ENCODE measurements around the gene FOXN3. TPM values are rescaled to one million over a fixed set of nuclear protein-coding genes. Genes with fewer than 3 reads are reported as not detected.

Gene FOXN3
- total RNA-seq, 1 donor from 2014 or later, result 122 TPM

DNA sequence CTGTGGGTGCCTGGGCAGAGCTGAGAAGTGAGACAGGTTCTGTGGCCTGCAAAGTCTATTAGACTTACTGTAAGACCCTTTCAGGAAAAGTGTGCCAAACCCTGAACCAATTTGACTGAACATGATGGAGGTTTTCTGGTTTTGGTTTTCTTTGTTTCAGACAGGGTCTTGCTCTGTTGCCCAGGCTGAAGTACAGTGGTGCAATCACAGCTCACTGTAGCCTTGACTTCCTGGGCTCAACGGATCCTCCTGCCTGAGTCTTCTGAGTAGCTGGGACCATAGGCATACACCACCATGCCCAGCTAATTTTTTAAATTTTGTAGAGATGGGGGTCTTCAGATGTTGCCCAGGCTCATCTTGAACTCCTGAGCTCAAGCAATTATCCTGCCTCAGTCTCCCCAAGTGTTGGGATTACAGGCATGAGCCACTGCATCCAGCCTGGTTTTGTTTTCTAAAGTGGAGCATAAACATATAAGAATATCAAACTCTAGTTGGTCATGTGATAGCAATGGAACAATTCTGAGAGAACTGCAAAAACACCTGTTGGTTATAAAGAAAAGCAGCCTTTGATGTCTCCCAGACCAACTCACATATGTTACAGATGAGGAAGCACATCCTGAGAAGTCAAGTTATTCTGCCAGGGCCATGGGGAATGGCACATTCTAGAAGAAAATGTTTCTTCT, 166.9 kb downstream of the FOXN3 start:
- no peak for FAIRE-seq
- Histone ChIP-seq H2AFZ (ENCODE audit: low read depth, low read length) (no peak overlapping the region), H3K9ac (ENCODE audit: low read length) (no peak overlapping the region), H3K9me3 (ENCODE audit: insufficient read depth, low read depth, low read length) (no peaks in the 10 kb centered on the region), H3K27me3 (ENCODE audit: insufficient read depth, low read length) (no peaks in the 10 kb centered on the region), H3K4me2 (ENCODE audit: low read length) (no peak overlapping the region), H3K27ac (ENCODE audit: low read depth, low read length) (no peak overlapping the region), H3K36me3 (ENCODE audit: insufficient read depth, low read length) (no peaks in the 10 kb centered on the region), H3K4me1 (ENCODE audit: insufficient read depth, low read length) (peaks cover 6% of the 10 kb centered on the region), H4K20me1 (ENCODE audit: insufficient read depth, low read length) (peaks cover 67% of the 10 kb centered on the region), H3K79me2 (ENCODE audit: insufficient read depth, low read length) (peaks cover 15% of the 10 kb centered on the region), H3K4me3 (ENCODE audit: insufficient read depth, low read depth, low read length) (no peak overlapping the region)
- H3K27me3 Mint-ChIP-seq (ENCODE audit: low read depth, unreplicated experiment), result no peaks in the 10 kb centered on the region
- H3K4me3 Mint-ChIP-seq (ENCODE audit: unreplicated experiment), result no peak overlapping the region
- H3K27ac Mint-ChIP-seq (ENCODE audit: unreplicated experiment), result peak overlapping the region; percentile 4
- DNase-seq (ENCODE audit: low read depth), result no peak
- H3K4me1 Mint-ChIP-seq (ENCODE audit: low read depth, unreplicated experiment), result peaks cover 35% of the 10 kb centered on the region
- H3K9me3 Mint-ChIP-seq (ENCODE audit: unreplicated experiment), result peaks cover 2% of the 10 kb centered on the region
- TF ChIP-seq EZH2 (IDR thresholded peaks at IDR 0.05; ENCODE audit: insufficient read depth, low read length), result no peak
- TF ChIP-seq, protein P1, sequence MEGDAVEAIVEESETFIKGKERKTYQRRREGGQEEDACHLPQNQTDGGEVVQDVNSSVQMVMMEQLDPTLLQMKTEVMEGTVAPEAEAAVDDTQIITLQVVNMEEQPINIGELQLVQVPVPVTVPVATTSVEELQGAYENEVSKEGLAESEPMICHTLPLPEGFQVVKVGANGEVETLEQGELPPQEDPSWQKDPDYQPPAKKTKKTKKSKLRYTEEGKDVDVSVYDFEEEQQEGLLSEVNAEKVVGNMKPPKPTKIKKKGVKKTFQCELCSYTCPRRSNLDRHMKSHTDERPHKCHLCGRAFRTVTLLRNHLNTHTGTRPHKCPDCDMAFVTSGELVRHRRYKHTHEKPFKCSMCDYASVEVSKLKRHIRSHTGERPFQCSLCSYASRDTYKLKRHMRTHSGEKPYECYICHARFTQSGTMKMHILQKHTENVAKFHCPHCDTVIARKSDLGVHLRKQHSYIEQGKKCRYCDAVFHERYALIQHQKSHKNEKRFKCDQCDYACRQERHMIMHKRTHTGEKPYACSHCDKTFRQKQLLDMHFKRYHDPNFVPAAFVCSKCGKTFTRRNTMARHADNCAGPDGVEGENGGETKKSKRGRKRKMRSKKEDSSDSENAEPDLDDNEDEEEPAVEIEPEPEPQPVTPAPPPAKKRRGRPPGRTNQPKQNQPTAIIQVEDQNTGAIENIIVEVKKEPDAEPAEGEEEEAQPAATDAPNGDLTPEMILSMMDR (IDR thresholded peaks at IDR 0.05; ENCODE audit: insufficient read depth, low read depth, low read length), result no peak
- H3K36me3 Mint-ChIP-seq (ENCODE audit: low read depth, unreplicated experiment), result peaks cover 8% of the 10 kb centered on the region

DNA sequence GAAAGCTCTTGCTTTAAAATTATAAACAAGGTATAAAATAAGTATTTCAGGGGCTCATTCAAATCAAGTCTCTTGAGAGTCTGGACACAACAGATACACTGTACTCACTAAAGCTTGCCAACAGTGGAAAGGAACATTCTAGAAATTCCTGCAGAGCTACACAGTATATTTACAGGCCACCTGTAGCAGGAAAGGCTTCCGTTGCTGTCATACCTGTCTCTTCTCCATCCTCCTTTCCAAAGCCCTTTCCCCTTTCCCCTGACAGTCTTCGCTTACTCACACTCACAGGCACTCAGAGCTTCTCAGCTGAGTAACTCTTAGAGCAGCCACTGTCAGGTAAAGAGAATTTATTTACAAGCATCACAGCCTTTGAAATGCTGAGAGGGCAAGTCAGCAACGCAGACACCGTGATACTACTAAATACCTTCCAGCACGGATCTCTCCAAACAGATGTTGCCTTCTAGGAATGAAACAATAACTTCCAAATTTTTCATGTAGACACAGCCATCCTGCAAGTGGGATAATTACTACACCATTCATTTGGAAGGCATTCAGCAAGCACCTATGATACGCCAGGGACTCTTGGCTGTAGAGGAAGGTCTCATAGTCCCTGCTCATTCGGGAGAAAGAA, 167.9 kb downstream of the FOXN3 start:
- no peak for TF ChIP-seq EZH2 (IDR thresholded peaks at IDR 0.05; ENCODE audit: insufficient read depth, low read length)
- TF ChIP-seq, protein P1 (IDR thresholded peaks at IDR 0.05; ENCODE audit: insufficient read depth, low read depth, low read length), result no peak
- Mint-ChIP-seq H3K27me3 (ENCODE audit: low read depth, unreplicated experiment) (no peaks in the 10 kb centered on the region), H3K9me3 (ENCODE audit: unreplicated experiment) (peaks cover 2% of the 10 kb centered on the region), H3K27ac (ENCODE audit: unreplicated experiment) (peak overlapping the region; percentile 83), H3K4me1 (ENCODE audit: low read depth, unreplicated experiment) (peaks cover 37% of the 10 kb centered on the region), H3K4me3 (ENCODE audit: unreplicated experiment) (peak overlapping the region; percentile 8), H3K36me3 (ENCODE audit: low read depth, unreplicated experiment) (peaks cover 3% of the 10 kb centered on the region)
- H3K27ac ChIP-seq (ENCODE audit: low read depth, low read length), result no peak overlapping the region
- no peak overlapping the region for H3K4me3 ChIP-seq (ENCODE audit: insufficient read depth, low read depth, low read length)
- no peak for FAIRE-seq
- H3K36me3 ChIP-seq (ENCODE audit: insufficient read depth, low read length), result no peaks in the 10 kb centered on the region
- H3K4me2 ChIP-seq (ENCODE audit: low read length), result no peak overlapping the region
- H4K20me1 ChIP-seq (ENCODE audit: insufficient read depth, low read length), result peaks cover 63% of the 10 kb centered on the region
- H3K79me2 ChIP-seq (ENCODE audit: insufficient read depth, low read length), result peaks cover 6% of the 10 kb centered on the region
- no peak overlapping the region for H2AFZ ChIP-seq (ENCODE audit: low read depth, low read length)
- H3K27me3 ChIP-seq (ENCODE audit: insufficient read depth, low read length), result no peaks in the 10 kb centered on the region
- H3K9me3 ChIP-seq (ENCODE audit: insufficient read depth, low read depth, low read length), result no peaks in the 10 kb centered on the region
- no peak overlapping the region for H3K9ac ChIP-seq (ENCODE audit: low read length)
- DNase-seq (ENCODE audit: low read depth), result no peak
- peaks cover 6% of the 10 kb centered on the region for H3K4me1 ChIP-seq (ENCODE audit: insufficient read depth, low read length)

All from astrocyte (in vitro differentiated cells and primary cell).